Hepatocyte (in vitro differentiated cells): Measurements from ENCODE around the gene CPSF3. TPM values are rescaled to one million over a fixed set of nuclear protein-coding genes. Genes with fewer than 3 reads are reported as not detected.

Experiments
- DNase-seq: peaks from one replicate; pipeline ENCODE4 v3.0.0-alpha.2; 2016; ENCODE audit warnings: low spot score
- H2AFZ ChIP-seq: fragments of 200-600 bp; sonication (generic); 2 replicates; pipeline ENCODE4 v1.6.0; 2016; ENCODE audit warnings: antibody characterized with exemption, mild to moderate bottlenecking
- H3K27ac ChIP-seq: fragments of 200-600 bp; sonication (generic); 2 replicates; pipeline ENCODE4 v1.5.1; 2016; ENCODE audit warnings: mild to moderate bottlenecking
- H3K27me3 ChIP-seq: fragments of 200-600 bp; sonication (generic); 2 replicates; pipeline ENCODE4 v1.6.1; 2016
- H3K36me3 ChIP-seq: fragments of 200-600 bp; sonication (generic); replicated peaks from 2 replicates; pipeline ENCODE4 v1.5.1; 2016; ENCODE audit warnings: low read depth; ENCODE audit not compliant: insufficient read depth
- H3K4me1 ChIP-seq: fragments of 200-600 bp; sonication (generic); 2 replicates; pipeline ENCODE4 v1.5.1; 2016; ENCODE audit warnings: mild to moderate bottlenecking, moderate library complexity; ENCODE audit not compliant: insufficient read depth
- H3K4me2 ChIP-seq: fragments of 200-600 bp; sonication (generic); 2 replicates; pipeline ENCODE4 v1.6.0; 2016
- H3K4me3 ChIP-seq: fragments of 200-600 bp; sonication (generic); 2 replicates; pipeline ENCODE4 v1.5.1; 2016; ENCODE audit warnings: mild to moderate bottlenecking
- H3K79me2 ChIP-seq: fragments of 200-600 bp; sonication (generic); 2 replicates; pipeline ENCODE4 v1.6.0; 2017; ENCODE audit warnings: mild to moderate bottlenecking
- H3K9me2 ChIP-seq: fragments of 200-600 bp; sonication (generic); replicated peaks from 2 replicates; pipeline ENCODE4 v1.6.0; 2017; ENCODE audit warnings: mild to moderate bottlenecking; ENCODE audit not compliant: insufficient read depth
- H3K9me3 ChIP-seq: fragments of 200-600 bp; sonication (generic); 2 replicates; pipeline ENCODE4 v1.5.1; 2016; ENCODE audit warnings: low read depth, mild to moderate bottlenecking
- H4K20me1 ChIP-seq: fragments of 200-600 bp; sonication (generic); 2 replicates; pipeline ENCODE4 v1.6.0; 2016; ENCODE audit warnings: mild to moderate bottlenecking; ENCODE audit not compliant: insufficient read depth, poor library complexity, severe bottlenecking
- EZH2 ChIP-seq: fragments of 200-600 bp; sonication (generic); IDR thresholded peaks from 2 replicates; pipeline ENCODE4 v1.6.1; 2016; ENCODE audit warnings: antibody characterized with exemption, mild to moderate bottlenecking, borderline replicate concordance
- EZH2phosphoT487 ChIP-seq: fragments of 200-600 bp; sonication (generic); IDR thresholded peaks from one replicate; pipeline ENCODE4 v1.6.1; 2018; ENCODE audit warnings: antibody characterized with exemption, mild to moderate bottlenecking, low read depth, moderate library complexity; ENCODE audit not compliant: unreplicated experiment, severe bottlenecking
- WGBS: methylation state at CpG from one replicate; pipeline ENCODE4 v1.1.6; 2016; ENCODE audit warnings: low lambda C conversion rate; ENCODE audit errors: missing lambda C conversion rate; 5-methylcytosine and 5-hydroxymethylcytosine counted together
- polyA plus RNA-seq: library from polyadenylated mRNA; unstranded; fragments of >200 nt; fragmentation: Nextera tagmentation; extraction: Ambion mirVana; gene quantifications from 2 replicates; pipeline ENCODE4 v1.2.1, GENCODE V29; 2016
- total RNA-seq: library from RNA; depleted of rRNA; stranded (reverse); fragments of >200 nt; gene quantifications from 2 replicates; pipeline ENCODE4 v1.2.3, GENCODE V29; 2014
- TF ChIP-seq, protein P1 (sequence below): fragments of 200-600 bp; sonication (generic); IDR thresholded peaks from 2 replicates; pipeline ENCODE4 v1.5.1; 2016; ENCODE audit warnings: antibody characterized with exemption, mild to moderate bottlenecking; ENCODE audit not compliant: poor library complexity

The CPSF3 gene
- total and polyA plus RNA-seq, 2 experiments from 2014 or later: 23.9 to 38.7 TPM

DNA sequence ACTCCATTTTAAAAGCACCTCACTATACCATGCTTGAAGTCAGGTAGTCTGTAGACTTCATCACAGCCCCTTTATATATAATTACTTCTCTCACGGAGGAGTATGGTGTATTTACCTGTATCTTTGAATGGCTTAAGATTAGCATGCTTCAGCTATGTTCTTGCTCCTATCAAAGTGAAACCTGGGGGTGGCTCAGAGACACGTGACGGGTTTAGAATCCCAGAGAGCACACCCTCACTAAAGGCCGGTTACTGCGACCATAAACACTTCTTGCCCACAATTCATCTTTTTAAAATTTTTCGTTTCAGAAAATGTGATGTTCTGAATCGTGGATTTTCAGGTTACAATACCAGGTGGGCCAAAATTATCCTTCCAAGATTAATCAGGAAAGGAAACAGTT is 54.5 kb downstream of the CPSF3 start:
- Histone ChIP-seq H3K9me3 (no peaks in the 10 kb centered on the region), H3K27ac (no peak overlapping the region), H4K20me1 (peaks cover 4% of the 10 kb centered on the region), H2AFZ (no peak overlapping the region), H3K79me2 (peaks cover 43% of the 10 kb centered on the region), H3K36me3 (no peaks in the 10 kb centered on the region), H3K4me2 (no peak overlapping the region), H3K27me3 (no peaks in the 10 kb centered on the region), H3K9me2 (no peaks in the 10 kb centered on the region), H3K4me1 (no peaks in the 10 kb centered on the region), H3K4me3 (no peak overlapping the region)
- no peak for DNase-seq
- TF ChIP-seq, protein P1, sequence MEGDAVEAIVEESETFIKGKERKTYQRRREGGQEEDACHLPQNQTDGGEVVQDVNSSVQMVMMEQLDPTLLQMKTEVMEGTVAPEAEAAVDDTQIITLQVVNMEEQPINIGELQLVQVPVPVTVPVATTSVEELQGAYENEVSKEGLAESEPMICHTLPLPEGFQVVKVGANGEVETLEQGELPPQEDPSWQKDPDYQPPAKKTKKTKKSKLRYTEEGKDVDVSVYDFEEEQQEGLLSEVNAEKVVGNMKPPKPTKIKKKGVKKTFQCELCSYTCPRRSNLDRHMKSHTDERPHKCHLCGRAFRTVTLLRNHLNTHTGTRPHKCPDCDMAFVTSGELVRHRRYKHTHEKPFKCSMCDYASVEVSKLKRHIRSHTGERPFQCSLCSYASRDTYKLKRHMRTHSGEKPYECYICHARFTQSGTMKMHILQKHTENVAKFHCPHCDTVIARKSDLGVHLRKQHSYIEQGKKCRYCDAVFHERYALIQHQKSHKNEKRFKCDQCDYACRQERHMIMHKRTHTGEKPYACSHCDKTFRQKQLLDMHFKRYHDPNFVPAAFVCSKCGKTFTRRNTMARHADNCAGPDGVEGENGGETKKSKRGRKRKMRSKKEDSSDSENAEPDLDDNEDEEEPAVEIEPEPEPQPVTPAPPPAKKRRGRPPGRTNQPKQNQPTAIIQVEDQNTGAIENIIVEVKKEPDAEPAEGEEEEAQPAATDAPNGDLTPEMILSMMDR: no peak
- no peak for TF ChIP-seq EZH2phosphoT487
- 92% methylated on average over 7 of the region's 7 CpGs for WGBS

DNA sequence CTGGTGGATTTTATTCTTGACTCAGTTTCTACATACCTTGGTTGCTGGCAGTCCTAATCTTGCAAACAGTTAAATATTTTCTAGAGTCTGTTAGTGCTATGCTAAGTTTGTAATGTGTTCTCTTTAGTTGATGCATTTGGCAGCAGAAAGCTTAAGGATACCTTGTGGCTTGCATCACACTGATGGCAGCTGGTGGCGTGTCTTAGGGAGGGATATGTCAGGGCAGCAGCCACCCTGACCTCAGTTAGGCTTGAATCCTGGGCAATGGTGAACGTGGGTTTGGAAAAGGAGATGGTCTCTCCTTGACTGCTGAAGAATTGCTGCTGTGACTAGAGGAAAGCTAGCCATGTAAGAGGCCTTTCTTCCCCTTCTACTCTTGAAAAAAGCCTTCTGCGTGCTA is 55.1 kb downstream of the CPSF3 start:
- Histone ChIP-seq H3K9me3 (no peaks in the 10 kb centered on the region), H3K4me3 (no peak overlapping the region), H3K27me3 (no peaks in the 10 kb centered on the region), H3K4me1 (no peaks in the 10 kb centered on the region), H3K4me2 (no peak overlapping the region), H2AFZ (no peak overlapping the region), H3K9me2 (no peaks in the 10 kb centered on the region), H3K79me2 (peaks cover 43% of the 10 kb centered on the region), H4K20me1 (peaks cover 4% of the 10 kb centered on the region), H3K36me3 (no peaks in the 10 kb centered on the region), H3K27ac (no peak overlapping the region)
- no peak for DNase-seq
- 94% methylated on average over 3 of the region's 3 CpGs for WGBS
- TF ChIP-seq, protein P1: no peak
- no peak for TF ChIP-seq EZH2
- no peak for TF ChIP-seq EZH2phosphoT487

DNA sequence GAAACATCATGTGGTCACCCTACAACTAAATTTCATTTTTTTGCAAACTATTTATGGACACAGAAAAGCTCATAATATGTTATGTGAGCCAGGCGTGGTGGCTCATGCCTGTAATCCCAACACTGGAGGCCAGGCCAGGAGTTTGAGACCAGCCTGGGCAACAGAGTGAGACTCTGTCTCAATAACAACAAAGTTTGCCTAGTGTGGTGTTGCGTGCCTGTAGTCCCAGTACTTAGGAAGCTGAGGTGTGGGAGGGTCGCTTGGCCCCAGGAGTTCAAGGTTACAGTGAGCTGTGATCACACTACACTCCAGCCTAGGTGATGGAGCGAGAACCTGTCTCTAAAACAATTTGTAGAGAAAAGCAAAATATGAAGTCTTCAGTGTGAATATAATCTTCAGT is 56.7 kb downstream of the CPSF3 start:
- no peaks in the 10 kb centered on the region for H3K4me1 ChIP-seq
- TF ChIP-seq EZH2: no peak
- TF ChIP-seq EZH2phosphoT487: no peak
- TF ChIP-seq, protein P1: no peak
- no peaks in the 10 kb centered on the region for H3K9me3 ChIP-seq
- H2AFZ ChIP-seq: no peak overlapping the region
- no peak overlapping the region for H3K27ac ChIP-seq
- peaks cover 4% of the 10 kb centered on the region for H4K20me1 ChIP-seq
- WGBS: 93% methylated on average over 4 of the region's 4 CpGs
- no peaks in the 10 kb centered on the region for H3K27me3 ChIP-seq
- H3K4me3 ChIP-seq: no peak overlapping the region
- H3K9me2 ChIP-seq: no peaks in the 10 kb centered on the region
- no peaks in the 10 kb centered on the region for H3K36me3 ChIP-seq
- no peak overlapping the region for H3K4me2 ChIP-seq
- peaks cover 43% of the 10 kb centered on the region for H3K79me2 ChIP-seq
- no peak for DNase-seq

DNA sequence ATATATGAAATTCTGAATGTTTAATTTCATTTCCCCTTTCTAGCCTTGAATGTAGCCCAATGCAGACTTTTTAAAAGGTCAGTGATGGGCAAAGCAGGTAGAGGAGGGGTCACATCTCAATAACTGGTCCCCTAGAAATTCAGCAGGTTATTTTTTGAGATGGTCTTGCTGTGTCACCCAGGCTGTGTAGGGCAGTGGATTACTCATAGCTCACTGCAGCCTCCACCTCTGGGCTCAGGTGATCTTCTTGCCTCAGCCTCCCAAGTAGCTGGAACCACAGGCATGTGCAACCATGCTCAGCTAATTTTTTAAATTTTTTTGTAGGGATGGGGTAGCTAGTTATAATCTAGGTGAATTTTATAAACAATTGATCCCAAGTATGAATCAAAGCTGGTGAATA is 59.7 kb downstream of the CPSF3 start:
- Histone ChIP-seq H3K27me3 (no peaks in the 10 kb centered on the region), H3K4me1 (no peaks in the 10 kb centered on the region), H3K36me3 (no peaks in the 10 kb centered on the region), H3K4me2 (no peak overlapping the region), H4K20me1 (no peaks in the 10 kb centered on the region), H3K79me2 (peaks cover 18% of the 10 kb centered on the region), H3K4me3 (no peak overlapping the region), H3K9me3 (no peaks in the 10 kb centered on the region), H3K9me2 (no peaks in the 10 kb centered on the region), H2AFZ (no peak overlapping the region), H3K27ac (no peak overlapping the region)
- DNase-seq: no peak
- no peak for TF ChIP-seq EZH2
- TF ChIP-seq, protein P1: no peak
- TF ChIP-seq EZH2phosphoT487: no peak
